ENCODE data around the gene CD209. TPM values are rescaled to one million over a fixed set of nuclear protein-coding genes. Genes with fewer than 3 reads are reported as not detected.

CD209 gene
- total RNA-seq, 1 donor from 2014 or later, result not detected

GRCh38 chr19:7706955-7707456 is 40.3 kb downstream of the CD209 start:
- Mint-ChIP-seq H3K27ac (ENCODE audit: unreplicated experiment) (no peak overlapping the region), H3K4me3 (ENCODE audit: unreplicated experiment) (no peak overlapping the region), H3K27me3 (ENCODE audit: unreplicated experiment) (peaks cover 10% of the 10 kb centered on the region), H3K4me1 (ENCODE audit: unreplicated experiment) (no peaks in the 10 kb centered on the region), H3K36me3 (ENCODE audit: unreplicated experiment) (no peaks in the 10 kb centered on the region), H3K9me3 (ENCODE audit: unreplicated experiment) (no peaks in the 10 kb centered on the region)
- no peak for TF ChIP-seq CTCF (IDR thresholded peaks at IDR 0.05)
- no peak for DNase-seq (ENCODE audit: extremely low spot score, unreplicated experiment)

GRCh38 chr19:7706188-7706954 is 41.0 kb downstream of the CD209 start:
- no peaks in the 10 kb centered on the region for H3K4me1 Mint-ChIP-seq (ENCODE audit: unreplicated experiment)
- no peaks in the 10 kb centered on the region for H3K36me3 Mint-ChIP-seq (ENCODE audit: unreplicated experiment)
- no peak overlapping the region for H3K4me3 Mint-ChIP-seq (ENCODE audit: unreplicated experiment)
- TF ChIP-seq CTCF (IDR thresholded peaks at IDR 0.05), result no peak
- no peaks in the 10 kb centered on the region for H3K9me3 Mint-ChIP-seq (ENCODE audit: unreplicated experiment)
- DNase-seq (ENCODE audit: extremely low spot score, unreplicated experiment), result no peak
- no peak overlapping the region for H3K27ac Mint-ChIP-seq (ENCODE audit: unreplicated experiment)
- H3K27me3 Mint-ChIP-seq (ENCODE audit: unreplicated experiment), result peaks cover 10% of the 10 kb centered on the region

GRCh38 chr19:7705387-7706187 is 41.7 kb downstream of the CD209 start:
- H3K9me3 Mint-ChIP-seq (ENCODE audit: unreplicated experiment), result no peaks in the 10 kb centered on the region

GRCh38 chr19:7704280-7705060 is 42.9 kb downstream of the CD209 start:
- no peak for TF ChIP-seq CTCF (IDR thresholded peaks at IDR 0.05)
- Mint-ChIP-seq H3K4me3 (ENCODE audit: unreplicated experiment) (no peak overlapping the region), H3K36me3 (ENCODE audit: unreplicated experiment) (no peaks in the 10 kb centered on the region), H3K27me3 (ENCODE audit: unreplicated experiment) (peaks cover 13% of the 10 kb centered on the region), H3K4me1 (ENCODE audit: unreplicated experiment) (no peaks in the 10 kb centered on the region), H3K9me3 (ENCODE audit: unreplicated experiment) (no peaks in the 10 kb centered on the region), H3K27ac (ENCODE audit: unreplicated experiment) (no peak overlapping the region)
- DNase-seq (ENCODE audit: extremely low spot score, unreplicated experiment), result no peak

More at GRCh38 chr19:7705387-7706187, 41.7 kb downstream of the CD209 start:
- no peak overlapping the region for H3K27ac Mint-ChIP-seq (ENCODE audit: unreplicated experiment)
- no peak for DNase-seq (ENCODE audit: extremely low spot score, unreplicated experiment)
- no peaks in the 10 kb centered on the region for H3K36me3 Mint-ChIP-seq (ENCODE audit: unreplicated experiment)
- no peaks in the 10 kb centered on the region for H3K4me1 Mint-ChIP-seq (ENCODE audit: unreplicated experiment)
- TF ChIP-seq CTCF (IDR thresholded peaks at IDR 0.05), result no peak
- H3K27me3 Mint-ChIP-seq (ENCODE audit: unreplicated experiment), result peaks cover 10% of the 10 kb centered on the region
- no peak overlapping the region for H3K4me3 Mint-ChIP-seq (ENCODE audit: unreplicated experiment)

Measured in osteocyte (in vitro differentiated cells).